SU-DHL-6 (cell line): ENCODE results near the gene A3GALT2.

Source experiments
- H2AFZ ChIP-seq: fragments of 200-600 bp; sonication (generic); 2 replicates; pipeline ENCODE4 v1.6.1; 2014; ENCODE audit warnings: low read depth, mild to moderate bottlenecking, moderate library complexity, mixed read lengths, antibody characterized with exemption, low read length; ENCODE audit not compliant: severe bottlenecking
- H3F3A ChIP-seq: fragments of 200-600 bp; shearing (Covaris generic); 2 replicates; pipeline ENCODE4 v1.6.0; 2016; ENCODE audit warnings: antibody characterized with exemption, mild to moderate bottlenecking; ENCODE audit not compliant: insufficient read depth
- H3K27ac ChIP-seq: fragments of 200-600 bp; sonication (generic); 2 replicates; pipeline ENCODE4 v1.5.1; 2016; ENCODE audit warnings: low read depth, mild to moderate bottlenecking, low read length, moderate library complexity, mixed read lengths
- H3K27me3 ChIP-seq: fragments of 200-600 bp; sonication (generic), shearing (Covaris generic); 2 replicates; pipeline ENCODE4 v1.6.0; 2014; ENCODE audit warnings: mild to moderate bottlenecking, low read length
- H3K36me3 ChIP-seq: fragments of 200-600 bp; sonication (generic); 2 replicates; pipeline ENCODE4 v1.6.1; 2014; ENCODE audit warnings: mild to moderate bottlenecking, low read length, mixed read lengths
- H3K4me2 ChIP-seq: fragments of 300-600, 200-600 bp; shearing (Covaris generic), sonication (generic); 2 replicates; pipeline ENCODE4 v1.6.0; 2014; ENCODE audit warnings: low read length, low read depth, mild to moderate bottlenecking; ENCODE audit not compliant: poor library complexity, severe bottlenecking
- H3K4me3 ChIP-seq: fragments of 200-600 bp; sonication (generic); 2 replicates; pipeline ENCODE4 v1.5.1; 2014; ENCODE audit warnings: antibody characterized with exemption, low read length, mild to moderate bottlenecking, mixed read lengths; ENCODE audit not compliant: insufficient read depth, poor library complexity, severe bottlenecking
- H3K79me2 ChIP-seq: fragments of 200-600 bp; sonication (generic); 2 replicates; pipeline ENCODE4 v1.6.1; 2014; ENCODE audit warnings: mild to moderate bottlenecking, low read length, moderate library complexity; ENCODE audit not compliant: insufficient read depth
- H3K9ac ChIP-seq: fragments of 200-600 bp; sonication (generic); 2 replicates; pipeline ENCODE4 v1.7.0; 2014; ENCODE audit warnings: mild to moderate bottlenecking, low read length
- H3K9me2 ChIP-seq: fragments of 200-600 bp; sonication (generic); replicated peaks from 2 replicates; pipeline ENCODE4 v1.6.1; 2014; ENCODE audit warnings: low read length; ENCODE audit not compliant: insufficient read depth
- H3K9me3 ChIP-seq: fragments of 200-600 bp; sonication (generic); 2 replicates; pipeline ENCODE4 v1.6.1; 2014; ENCODE audit warnings: low read length, mixed read lengths; ENCODE audit not compliant: insufficient read depth
- H4K20me1 ChIP-seq: fragments of 200-600 bp; sonication (generic); 2 replicates; pipeline ENCODE4 v1.6.1; 2014; ENCODE audit warnings: low read depth, mild to moderate bottlenecking, antibody characterized with exemption, low read length, moderate library complexity, mixed read lengths
- EZH2phosphoT487 ChIP-seq: fragments of 200-600 bp; sonication (generic), shearing (Covaris generic); conservative IDR thresholded peaks from 2 replicates; pipeline ENCODE4 v1.6.1; 2018; ENCODE audit warnings: mild to moderate bottlenecking, antibody characterized with exemption, low read length, moderate library complexity, mixed read lengths
- TF ChIP-seq, protein P1 (sequence below): fragments of 200-600 bp; sonication (generic); IDR thresholded peaks from one replicate; pipeline ENCODE4 v1.5.1; 2017; ENCODE audit warnings: antibody characterized with exemption, mild to moderate bottlenecking, low read length, moderate library complexity; ENCODE audit not compliant: insufficient read depth, poor library complexity, severe bottlenecking

Gene A3GALT2

GRCh38 chr1:33351281-33351660 lies 30.4 kb upstream of the A3GALT2 start:
- Histone ChIP-seq H3K4me3 (no peak overlapping the region), H2AFZ (no peak overlapping the region), H3K9ac (no peak overlapping the region), H3K4me2 (no peak overlapping the region), H3K79me2 (peaks cover 12% of the 10 kb centered on the region; the same call in 1 of the 2 replicates), H3K36me3 (no peaks in the 10 kb centered on the region), H3K27ac (no peak overlapping the region), H3F3A (no peaks in the 10 kb centered on the region; the same call in 1 of the 2 replicates), H3K9me3 (no peaks in the 10 kb centered on the region), H3K27me3 (no peaks in the 10 kb centered on the region), H4K20me1 (peaks cover 8% of the 10 kb centered on the region; the same call in 1 of the 2 replicates), H3K9me2 (no peaks in the 10 kb centered on the region)
- no peak for TF ChIP-seq EZH2phosphoT487
- TF ChIP-seq, protein P1, sequence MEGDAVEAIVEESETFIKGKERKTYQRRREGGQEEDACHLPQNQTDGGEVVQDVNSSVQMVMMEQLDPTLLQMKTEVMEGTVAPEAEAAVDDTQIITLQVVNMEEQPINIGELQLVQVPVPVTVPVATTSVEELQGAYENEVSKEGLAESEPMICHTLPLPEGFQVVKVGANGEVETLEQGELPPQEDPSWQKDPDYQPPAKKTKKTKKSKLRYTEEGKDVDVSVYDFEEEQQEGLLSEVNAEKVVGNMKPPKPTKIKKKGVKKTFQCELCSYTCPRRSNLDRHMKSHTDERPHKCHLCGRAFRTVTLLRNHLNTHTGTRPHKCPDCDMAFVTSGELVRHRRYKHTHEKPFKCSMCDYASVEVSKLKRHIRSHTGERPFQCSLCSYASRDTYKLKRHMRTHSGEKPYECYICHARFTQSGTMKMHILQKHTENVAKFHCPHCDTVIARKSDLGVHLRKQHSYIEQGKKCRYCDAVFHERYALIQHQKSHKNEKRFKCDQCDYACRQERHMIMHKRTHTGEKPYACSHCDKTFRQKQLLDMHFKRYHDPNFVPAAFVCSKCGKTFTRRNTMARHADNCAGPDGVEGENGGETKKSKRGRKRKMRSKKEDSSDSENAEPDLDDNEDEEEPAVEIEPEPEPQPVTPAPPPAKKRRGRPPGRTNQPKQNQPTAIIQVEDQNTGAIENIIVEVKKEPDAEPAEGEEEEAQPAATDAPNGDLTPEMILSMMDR: no peak

DNA sequence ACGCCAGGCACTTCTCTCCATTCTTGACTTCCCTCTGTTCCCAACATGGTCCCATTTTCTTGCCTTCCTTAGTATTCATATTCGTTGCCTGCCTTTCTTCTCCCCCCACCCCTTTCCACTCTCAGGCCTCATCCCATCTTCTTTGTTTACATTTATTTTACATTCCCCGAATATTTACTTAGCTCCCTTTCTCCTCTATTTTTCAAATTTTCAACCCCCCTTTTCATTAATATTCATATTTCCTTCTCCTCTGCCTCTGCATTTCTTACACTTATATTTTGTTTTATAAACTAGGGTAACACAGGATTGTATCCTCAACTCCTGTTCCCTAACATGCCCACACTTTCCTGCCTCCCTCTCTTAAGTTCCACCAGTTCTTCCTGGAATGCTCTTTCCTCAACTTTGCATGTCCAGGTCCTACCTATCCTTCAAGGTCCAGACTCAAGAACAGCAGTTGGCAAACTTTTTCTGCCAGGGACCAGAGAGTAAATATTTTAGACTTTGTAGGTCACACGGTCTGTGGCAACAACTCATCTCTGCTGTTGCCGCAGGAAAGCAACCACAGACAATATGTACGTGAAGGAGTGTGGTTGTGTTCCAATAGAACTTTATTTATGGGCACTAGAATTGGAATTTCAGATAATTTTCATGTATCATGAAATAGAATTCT lies 29.8 kb upstream of the A3GALT2 start:
- no peak overlapping the region for H3K27ac ChIP-seq
- H3K27me3 ChIP-seq: no peaks in the 10 kb centered on the region

GRCh38 chr1:33349778-33350610 lies 29.1 kb upstream of the A3GALT2 start:
- no peaks in the 10 kb centered on the region for H3K27me3 ChIP-seq
- H3K9ac ChIP-seq: peak overlapping the region; percentile 67
- H2AFZ ChIP-seq: peak overlapping the region; percentile 69
- H3K79me2 ChIP-seq: peaks cover 12% of the 10 kb centered on the region; the same call in 1 of the 2 replicates
- peaks cover 8% of the 10 kb centered on the region; the same call in 1 of the 2 replicates for H4K20me1 ChIP-seq
- H3K9me2 ChIP-seq: no peaks in the 10 kb centered on the region
- H3K36me3 ChIP-seq: no peaks in the 10 kb centered on the region
- no peaks in the 10 kb centered on the region; the same call in 1 of the 2 replicates for H3F3A ChIP-seq
- H3K4me2 ChIP-seq: peak overlapping the region; percentile 76
- peak overlapping the region; percentile 55 for H3K4me3 ChIP-seq
- TF ChIP-seq, protein P1: no peak
- TF ChIP-seq EZH2phosphoT487: no peak
- H3K9me3 ChIP-seq: no peaks in the 10 kb centered on the region
- peak overlapping the region; percentile 25; the same call in 1 of the 2 replicates for H3K27ac ChIP-seq

More for the DNA sequence above, 29.8 kb upstream of the A3GALT2 start:
- Histone ChIP-seq H3F3A (no peaks in the 10 kb centered on the region; the same call in 1 of the 2 replicates), H4K20me1 (peaks cover 8% of the 10 kb centered on the region; the same call in 1 of the 2 replicates), H3K4me3 (peak overlapping the region; percentile 55), H3K4me2 (peak overlapping the region; percentile 76), H3K9me2 (no peaks in the 10 kb centered on the region), H3K9me3 (no peaks in the 10 kb centered on the region), H3K79me2 (peaks cover 12% of the 10 kb centered on the region; the same call in 1 of the 2 replicates), H2AFZ (peak overlapping the region; percentile 69), H3K9ac (peak overlapping the region; percentile 67), H3K36me3 (no peaks in the 10 kb centered on the region)
- TF ChIP-seq EZH2phosphoT487: no peak
